GM18907 (cell line): Measurements from ENCODE around the gene POLN.
"Not testable (repeated sequence)": the region's sequence is repeated elsewhere in the genome, so short reads cannot be mapped to it uniquely, and the experiment has no call there.

Source experiments
- ATAC-seq: cut with Tn5 transposase; IDR thresholded peaks from one replicate; pipeline ENCODE4 v1.9.1; 2021; ENCODE audit warnings: mild to moderate bottlenecking, moderate library complexity; ENCODE audit not compliant: unreplicated experiment

The POLN gene

DNA sequence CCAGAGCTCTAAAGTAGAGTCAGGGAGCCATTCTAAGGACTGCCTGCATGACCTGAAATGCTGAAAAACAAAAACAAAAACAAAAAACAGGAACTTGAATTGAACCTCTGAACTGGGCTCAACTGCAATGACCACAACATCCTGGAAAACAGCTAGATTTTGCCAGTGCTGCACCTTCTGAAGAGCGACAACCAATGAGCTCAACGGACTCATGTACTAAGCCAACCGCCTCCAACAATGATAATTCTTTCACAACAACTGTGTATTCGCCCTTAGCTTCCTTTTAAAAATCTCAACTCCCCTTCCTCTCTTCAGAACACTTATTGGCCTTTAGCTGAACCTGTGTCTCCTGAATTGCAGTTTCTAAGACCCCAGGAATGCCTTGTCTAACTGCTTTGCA, 69.8 kb downstream of the POLN start:
- no peak for ATAC-seq

DNA sequence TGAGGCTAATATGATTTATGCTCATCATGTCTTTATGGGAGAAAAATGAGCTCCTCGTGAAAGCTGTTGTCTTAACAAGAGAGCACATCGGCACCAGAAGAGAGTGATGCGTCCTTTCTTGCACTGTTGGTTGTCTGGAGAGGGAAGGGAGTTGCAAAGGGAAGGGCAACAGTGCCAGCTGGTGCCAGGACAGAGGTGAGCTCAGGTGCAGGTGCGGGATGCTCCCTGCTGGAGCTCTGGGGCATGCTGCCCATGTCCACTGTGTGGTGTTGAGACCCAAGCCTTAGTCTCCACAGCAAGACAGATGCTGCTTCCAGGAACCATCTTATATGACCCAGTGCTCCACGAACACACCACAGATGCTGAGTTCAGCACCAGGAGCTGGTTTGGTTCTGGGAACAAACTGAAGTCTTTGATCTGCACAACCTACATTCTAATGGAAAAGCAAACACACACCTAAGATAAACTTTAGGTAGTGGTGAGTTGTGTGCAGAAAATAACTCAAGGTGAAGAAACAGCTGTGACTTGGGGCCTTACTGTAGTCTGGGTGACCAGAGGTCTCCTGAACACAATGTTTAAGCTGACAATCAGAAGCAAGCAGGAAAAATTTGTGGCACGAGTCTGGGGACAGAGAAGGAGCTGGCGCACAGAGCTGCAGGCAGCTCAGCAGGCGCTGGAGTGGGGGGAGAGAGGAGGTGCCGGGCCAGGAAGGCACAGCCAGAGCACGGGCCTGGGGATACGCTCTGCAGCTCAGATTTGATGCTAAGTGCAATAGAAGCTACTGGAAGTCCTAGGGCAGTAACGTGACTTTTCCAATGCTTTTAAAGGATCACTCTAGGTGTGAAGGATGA, 73.2 kb downstream of the POLN start:
- no peak for ATAC-seq

DNA sequence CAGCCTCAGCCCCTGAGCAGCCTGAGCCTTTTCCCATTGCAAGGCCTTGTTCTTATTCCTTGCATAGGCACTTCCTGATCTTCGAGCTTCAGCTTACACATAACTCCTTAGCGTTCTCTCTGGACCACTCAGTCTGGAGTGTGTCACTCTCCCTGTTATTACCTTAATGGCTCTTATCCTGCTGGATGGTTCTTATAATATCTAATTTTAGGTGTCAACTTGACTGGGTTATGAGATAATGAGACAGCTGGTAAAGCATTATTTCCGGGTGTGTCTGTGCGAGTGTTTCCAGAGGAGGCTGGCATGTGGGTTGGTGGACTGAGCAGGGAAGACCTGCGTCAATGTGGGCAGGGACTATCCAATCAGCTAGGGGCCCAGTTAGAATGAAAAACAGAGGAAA, 75.7 kb downstream of the POLN start:
- no peak for ATAC-seq

DNA sequence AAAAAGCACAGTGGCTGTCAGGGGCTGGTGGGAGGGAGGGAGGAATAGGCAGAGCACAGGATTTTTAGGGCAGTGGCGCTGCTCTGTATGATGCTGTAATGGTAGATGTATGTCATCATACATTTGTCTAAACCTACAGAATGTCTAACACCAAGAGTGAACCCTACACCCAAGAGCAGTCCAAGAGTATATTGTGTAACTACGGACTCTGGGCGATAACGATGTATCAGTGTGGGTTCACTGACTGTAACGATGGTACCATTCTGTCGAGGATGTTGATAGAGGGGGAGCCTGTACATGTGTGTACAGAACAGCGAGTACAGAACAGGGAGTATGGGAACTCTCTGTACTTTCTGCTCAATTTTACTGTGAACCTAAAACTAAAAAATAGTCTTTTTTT, 76.5 kb downstream of the POLN start:
- no peak for ATAC-seq

DNA sequence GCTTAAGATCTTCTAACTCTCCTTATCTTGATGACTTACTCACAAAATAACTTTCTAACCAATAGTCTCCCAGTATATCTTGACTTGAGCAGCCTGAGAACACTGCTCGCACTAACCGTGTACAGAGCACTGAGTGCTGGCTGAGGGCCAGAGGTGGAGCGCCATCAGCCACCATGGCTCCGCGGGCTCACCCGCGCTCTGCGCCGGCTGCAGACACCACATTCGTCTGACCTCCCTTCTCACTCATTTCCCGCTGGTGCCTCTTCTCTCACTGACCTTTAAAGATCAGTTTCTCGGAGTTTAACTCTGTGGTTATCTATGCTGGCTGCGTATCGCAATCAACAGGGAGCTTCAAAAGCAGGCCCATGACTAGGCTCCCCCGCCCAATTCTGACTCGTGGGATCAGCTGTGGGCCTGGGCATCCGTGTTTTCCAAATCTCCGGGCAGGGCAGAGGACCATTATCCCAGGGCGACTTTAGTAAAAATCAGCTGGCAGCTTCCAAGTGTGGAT, 78.6 kb downstream of the POLN start:
- no peak for ATAC-seq

DNA sequence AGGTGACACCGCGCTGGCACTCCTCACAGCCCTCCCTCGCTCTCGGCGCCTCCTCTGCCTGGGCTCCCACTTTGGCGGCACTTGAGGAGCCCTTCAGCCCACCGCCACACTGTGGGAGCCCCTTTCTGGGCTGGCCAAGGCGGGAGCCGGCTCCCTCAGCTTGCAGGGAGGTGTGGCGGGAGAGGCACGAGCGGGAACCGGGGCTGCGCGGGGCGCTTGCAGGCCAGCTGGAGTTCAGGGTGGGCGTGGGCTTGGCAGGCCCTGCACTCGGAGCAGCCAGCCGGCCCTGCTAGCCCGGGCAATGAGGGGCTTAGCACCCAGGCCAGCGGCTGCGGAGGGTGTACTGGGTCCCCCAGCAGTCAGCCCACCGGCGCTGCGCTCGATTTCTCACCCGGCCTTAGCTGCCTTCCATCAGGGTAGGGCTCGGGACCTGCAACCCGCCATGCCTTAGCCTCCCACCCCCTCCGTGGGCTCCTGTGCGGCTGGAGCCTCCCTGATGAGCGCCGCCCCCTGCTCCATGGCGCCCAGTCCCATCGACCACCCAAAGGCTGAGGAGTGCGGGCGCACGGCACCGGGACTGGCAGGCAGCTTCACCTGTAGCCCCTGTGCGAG, 80.7 kb downstream of the POLN start:
- not testable (repeated sequence) for ATAC-seq

DNA sequence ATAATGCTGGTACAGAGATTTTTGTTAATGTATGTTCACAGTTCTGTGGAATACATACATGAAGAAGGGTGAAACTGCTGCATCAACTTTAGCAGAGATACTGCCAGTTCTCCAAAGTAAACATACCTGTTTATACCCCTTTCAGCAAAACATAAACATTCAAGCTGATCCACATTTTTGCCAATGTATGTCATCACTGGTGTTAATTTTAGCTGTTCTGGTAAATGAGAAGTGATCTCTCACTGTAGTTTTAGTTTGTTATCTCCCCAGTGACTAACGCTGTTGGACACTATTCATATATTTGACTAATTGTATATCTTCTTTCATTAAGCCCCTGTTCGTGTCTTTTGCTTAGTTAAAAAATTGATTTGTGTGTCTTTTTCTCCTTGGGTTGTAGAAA, 82.0 kb downstream of the POLN start:
- no peak for ATAC-seq

DNA sequence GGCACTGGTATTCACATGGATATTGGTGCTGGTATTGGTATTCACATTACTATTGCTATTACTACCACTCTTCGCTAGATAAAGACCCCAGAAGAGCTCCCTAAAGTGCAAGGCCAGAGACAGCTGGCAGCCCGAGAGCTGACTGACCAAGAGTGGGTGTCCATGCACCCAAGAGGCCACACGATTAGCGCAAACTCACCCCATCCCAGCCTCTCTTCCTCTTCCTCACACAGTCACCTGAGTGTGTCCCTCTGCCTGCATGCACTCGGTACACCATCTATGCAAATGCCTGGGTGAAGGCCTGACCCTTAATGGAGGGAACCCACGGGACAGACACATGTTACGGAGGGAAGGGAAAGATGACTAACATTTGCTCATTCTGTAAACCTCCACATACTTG, 86.7 kb downstream of the POLN start:
- ATAC-seq: no peak

DNA sequence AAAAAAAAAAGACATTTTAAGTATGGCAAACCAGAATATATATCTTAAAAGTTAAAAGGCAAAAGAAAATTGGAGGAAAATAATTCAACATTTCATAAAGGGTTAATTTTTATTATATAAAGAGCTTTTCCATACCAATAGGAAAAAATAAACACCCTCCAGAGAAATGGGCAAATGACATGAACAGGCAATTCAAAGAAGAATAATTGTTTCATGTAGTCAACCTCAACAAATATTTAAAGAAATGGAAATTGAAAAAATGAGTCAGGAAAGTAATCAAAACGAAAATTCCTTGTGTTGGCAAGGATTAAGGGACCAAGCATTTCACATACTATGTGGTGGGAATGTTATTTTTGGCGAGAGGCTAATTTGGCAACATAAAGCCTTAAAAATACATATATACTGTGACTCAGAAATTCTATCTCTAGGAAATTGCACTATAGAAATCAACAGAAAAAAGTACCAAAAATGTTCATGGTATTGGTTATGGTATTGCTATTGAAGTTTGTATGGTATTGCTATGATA, 87.6 kb downstream of the POLN start:
- ATAC-seq: no peak

DNA sequence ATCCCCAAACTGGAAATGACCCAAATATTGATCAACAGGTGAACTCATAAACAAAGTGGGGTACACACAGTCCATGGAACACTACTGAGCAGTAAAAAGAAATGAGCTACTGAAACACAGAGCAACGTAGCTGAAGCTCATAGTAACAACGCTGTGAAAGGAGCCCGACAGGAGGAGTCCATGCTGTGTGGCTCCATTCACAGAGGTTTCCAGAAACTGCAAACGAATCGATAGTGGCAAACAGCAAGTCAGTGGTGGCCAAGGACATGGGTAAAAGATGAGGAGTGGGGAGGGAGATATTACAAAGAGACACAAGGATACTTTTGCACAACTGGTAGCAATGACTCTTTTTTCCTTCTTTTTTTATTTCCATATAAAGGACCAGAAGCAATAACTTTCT, 90.4 kb downstream of the POLN start:
- ATAC-seq: no peak

DNA sequence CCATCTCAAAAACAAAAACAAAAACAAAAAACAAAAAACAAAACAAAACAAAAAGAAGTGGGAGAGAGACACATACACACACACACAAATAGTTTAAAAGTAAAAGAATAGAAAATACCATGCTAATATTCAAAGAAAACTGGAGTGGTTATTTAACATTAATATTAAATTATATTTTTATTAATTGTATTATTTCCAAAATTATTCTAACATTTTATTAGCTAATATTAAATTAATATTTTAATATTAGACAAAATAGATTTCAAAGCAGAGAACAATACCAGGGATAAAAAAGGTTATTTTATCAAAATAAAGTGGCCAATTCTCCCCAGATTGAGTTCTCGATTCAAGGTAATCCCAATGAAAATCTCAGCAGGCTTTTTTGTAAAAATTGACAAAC, 91.8 kb downstream of the POLN start:
- ATAC-seq: no peak

DNA sequence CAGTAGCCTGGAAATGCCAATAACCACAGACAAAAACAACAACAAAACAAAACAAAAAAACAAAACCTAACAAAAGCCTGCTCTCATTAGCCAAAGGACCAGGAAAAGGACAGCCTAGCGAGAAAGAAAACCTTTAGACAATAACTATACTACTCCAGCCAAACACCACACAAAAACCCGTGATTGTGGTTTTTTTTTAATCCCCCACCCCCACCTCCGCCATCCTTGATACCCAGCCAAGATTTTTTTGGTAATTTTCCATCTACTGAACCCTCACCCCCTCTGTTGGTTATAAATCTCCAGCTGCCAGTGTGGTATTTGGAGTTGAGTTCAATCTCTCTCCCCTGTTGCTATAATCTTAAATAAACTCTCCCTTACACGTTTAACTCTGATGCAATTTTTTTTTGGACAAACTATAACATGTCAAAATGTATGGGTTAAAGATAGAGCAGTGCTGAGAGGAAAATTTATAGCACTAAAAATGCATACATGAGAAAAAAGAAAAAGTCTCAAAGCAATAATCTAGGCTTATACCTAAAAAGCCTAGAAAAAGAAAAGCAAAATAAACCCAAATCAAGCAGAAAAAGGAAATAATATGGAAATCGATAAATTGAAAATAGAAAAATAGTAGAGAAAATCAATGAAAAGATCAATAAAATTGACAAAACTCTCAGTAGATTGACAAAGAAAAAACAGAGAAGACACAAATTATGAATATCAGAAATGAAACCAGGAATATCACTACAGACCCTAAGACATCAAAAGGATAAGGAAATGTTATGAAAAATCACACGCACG, 99.1 kb downstream of the POLN start:
- no peak for ATAC-seq

DNA sequence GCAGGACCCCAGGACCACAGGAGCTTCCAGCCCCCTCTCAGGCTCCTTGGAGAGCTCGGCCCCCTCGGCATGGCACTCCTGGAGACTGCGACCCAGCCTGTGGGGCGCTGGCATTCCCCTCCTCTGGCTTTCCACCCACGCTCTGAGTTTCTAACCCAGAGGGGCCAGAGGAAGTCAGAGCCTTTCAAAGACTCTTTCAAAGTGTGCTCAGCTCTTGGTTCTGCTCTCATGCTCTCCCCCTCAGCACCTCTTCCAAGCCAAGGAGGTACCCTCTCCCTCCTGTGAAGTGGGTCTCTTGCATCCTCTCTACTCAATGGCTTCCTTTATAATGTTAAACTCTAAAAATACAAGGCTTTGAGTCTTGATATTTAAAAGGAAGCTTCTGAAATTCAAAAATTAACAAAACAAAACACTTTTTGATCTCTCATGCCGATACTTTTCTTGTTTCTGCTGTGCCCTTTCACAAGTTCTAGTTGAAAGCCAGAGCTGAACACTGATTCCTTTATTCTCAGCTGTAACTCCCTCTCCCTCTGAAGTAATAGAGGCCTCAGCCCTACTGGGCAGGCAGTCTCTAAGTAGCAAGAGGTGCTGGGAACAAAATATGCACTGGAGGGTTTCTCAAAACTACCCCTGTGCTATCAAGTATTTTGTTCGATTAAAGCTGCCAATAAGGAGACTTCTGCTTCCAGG, 100.0 kb downstream of the POLN start:
- no peak for ATAC-seq

DNA sequence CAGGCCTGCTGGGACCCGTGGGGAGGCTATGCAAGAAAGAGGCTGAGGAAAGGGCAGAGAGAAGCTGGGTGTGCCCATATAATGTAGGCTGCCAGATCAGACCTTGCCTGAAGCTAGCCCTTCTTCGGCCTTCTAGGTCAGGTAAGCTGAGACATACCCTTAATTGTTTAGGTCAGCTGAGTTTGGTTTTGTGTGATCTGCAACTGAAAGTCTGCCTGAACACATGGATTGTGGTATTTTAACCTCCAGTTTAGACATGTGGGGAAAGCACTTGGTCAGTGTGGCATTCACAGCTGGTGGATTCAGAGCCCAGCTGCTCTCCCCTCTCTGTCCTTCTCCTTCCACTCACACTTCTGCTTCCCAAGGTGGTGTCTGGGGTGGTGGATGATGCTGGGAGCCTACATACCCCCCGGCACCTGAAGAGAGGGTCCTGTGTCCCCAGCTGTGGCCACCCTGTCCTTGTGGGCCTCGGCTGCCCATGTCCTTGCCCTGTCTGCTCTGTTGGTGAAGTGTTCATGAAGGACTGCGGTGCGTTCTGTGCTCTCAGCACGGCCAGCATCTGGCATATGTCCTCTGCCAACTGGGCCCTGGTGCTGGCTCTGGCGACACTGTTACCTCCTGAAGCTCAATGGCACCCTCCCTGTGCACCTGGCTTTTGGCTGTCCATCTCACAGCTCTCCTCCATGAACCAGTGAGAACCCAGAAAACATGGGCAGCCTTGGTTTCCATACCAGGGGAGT, 100.7 kb downstream of the POLN start:
- no peak for ATAC-seq

DNA sequence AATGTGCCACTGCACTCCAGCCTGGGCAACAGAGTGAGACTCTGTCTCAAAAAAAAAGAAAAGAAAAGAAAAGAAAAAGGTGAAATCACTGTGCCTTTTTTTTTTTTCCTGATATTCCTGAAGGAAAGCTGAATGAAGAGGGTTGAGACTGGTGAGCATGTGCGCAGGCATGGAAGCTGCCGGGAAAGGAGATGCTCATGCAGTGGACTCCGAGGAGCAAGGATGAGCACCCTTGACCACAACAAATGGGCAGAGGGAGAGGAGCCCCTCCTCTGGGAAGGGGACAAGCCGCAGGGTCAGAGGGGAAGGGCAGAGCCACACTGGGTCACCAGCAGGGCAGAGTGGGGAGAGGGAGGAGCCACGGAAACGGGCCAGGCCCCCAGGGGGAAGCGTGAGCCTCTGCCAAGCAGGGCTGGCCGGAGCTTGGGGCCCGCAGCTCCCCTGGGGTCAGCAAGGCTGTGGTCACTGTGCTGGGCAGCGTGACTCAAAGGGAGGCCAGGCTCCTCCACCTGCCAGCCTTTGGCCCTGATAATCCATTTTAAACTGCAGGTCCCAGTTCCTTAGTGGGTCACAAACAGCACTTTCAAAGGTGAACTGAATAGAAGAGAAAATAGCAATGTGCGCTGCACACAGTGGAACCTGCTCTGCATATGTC, 102.9 kb downstream of the POLN start:
- no peak for ATAC-seq

DNA sequence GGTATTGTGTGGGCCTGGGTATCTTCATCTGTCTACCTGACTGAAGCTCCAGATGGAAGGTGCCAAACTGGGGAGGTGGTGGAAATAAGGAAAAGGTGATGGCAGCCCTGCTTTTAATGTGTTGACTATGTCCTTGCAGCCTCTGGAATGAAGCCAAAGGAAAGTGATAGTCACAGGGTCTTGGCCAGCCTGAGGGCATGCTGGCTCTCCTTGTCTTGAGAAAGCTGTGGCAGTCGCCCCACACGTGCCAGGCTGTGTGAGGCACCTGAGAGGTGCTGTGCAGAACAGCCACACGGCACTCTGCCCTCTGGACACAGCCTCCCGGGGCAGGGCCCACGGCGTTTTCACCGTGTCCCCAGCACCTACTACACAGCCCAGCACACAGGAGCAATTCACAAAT, 105.2 kb downstream of the POLN start:
- no peak for ATAC-seq

DNA sequence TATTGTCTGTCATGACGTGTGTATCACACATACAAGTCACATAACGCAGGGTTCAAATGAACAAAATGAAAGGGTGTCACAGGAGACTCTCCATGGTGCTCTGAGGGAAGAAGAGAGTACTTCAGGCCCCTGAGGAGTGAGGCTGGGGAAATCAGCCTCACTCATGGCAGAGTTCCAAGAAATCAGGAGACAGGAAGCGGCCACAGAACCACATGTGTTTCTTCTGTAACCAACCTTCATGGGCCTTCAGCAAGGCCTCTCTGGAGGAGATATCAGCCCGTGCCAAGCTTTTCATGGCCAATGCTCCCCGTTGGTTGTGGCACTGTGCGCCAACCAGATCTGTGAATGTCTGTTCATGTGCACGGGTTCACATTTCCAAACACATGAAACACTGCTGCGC, 106.8 kb downstream of the POLN start:
- no peak for ATAC-seq

DNA sequence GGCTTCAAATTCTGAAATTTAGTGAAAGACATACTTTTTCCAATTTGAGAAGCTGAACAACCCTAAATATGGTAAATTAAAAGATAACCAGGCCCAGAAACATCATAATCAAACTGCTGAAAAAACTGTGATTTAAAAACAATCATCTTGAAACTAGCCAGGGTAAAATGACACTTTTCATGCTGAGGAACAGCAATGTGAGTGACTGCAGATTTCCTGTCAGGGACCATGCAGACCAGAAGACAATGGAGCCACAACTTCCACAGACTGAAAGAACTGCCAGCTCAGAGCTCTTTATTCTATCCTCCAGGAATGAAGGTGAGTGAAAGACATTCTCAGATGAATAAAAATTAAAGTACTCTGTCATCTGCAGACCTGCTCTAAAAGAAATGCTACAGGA, 109.5 kb downstream of the POLN start:
- ATAC-seq: no peak

DNA sequence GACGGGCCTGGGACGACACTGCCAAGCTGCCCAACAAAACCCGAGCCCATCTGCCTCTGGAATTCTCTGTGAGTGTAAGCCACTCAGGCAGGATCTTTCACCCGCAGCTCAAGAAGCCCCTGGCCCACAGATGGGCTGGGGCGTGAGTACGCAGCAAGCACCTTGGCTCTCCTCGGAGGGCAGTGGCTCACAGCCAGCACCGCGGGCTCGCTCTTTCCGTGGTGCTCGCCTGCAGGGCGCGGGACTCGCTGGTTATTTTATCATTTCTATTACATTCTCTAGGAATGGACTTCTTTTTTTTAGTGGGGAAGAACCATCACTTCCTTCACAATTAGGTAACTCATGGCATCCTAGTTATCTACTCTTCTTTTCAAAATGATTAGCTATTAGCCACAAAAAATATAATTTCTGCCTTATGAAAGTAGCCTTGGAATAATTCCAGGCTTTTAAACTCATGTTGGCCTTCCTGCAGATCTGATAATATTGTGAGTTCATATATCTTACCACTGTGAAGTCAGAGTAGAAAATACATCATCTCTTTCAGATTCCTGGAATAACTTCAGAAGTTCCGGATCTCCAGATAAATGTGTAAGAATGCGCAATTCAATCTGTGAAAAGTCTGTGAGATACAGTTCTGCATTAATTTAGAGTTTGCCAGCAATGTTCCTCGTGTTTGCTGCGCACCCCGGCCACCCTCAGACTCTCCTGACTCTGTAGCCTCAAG, 114.2 kb downstream of the POLN start:
- ATAC-seq: no peak
